ENCODE data around the gene PTPRU. TPM values are rescaled to one million over a fixed set of nuclear protein-coding genes. Genes with fewer than 3 reads are reported as not detected.

The PTPRU gene
- polyA plus RNA-seq, 1 of the 3 experiments (the other 2 are of a cell fraction), result 3.5 TPM

DNA sequence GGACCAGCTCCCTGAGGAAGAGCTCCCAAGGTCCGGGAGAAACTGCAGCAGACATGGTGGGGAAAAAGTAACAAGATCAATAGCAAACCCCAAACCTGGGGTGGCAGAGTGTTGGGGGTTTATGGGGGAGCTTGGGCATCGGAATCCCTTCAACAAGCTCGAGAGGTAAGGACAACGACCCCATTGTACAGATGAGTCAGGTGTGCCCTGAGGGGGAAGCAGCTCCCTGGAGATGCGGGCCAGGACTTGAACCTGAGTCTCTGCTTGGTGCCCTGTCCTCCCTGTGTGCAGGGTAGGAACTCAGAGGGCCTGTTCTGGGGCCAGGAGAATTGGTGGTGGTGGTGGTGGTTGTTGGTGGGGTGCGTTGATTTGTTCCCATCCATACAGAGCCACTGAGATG, 125.4 kb downstream of the PTPRU start:
- Histone ChIP-seq H3K9me2 (no peaks in the 10 kb centered on the region), H3K9me3 (no peaks in the 10 kb centered on the region), H3F3A (replicated peaks; ENCODE audit: insufficient read depth) (no peaks in the 10 kb centered on the region), H3K27me3 (ENCODE audit: insufficient read depth) (no peaks in the 10 kb centered on the region), H3K4me3 (ENCODE audit: low read depth in 2 of 2, low read length in 1 of 2) (no peak overlapping the region), H2AFZ (ENCODE audit: low read depth) (no peak overlapping the region), H4K20me1 (ENCODE audit: insufficient read depth) (no peaks in the 10 kb centered on the region), H3K36me3 (replicated peaks in 1 of 2; ENCODE audit: control insufficient read depth in 1 of 2, insufficient read depth in 2 of 2, low read length in 1 of 2) (no peaks in the 10 kb centered on the region), H3K4me2 (no peak overlapping the region), H3K9ac (no peak overlapping the region), H3K27ac (ENCODE audit: low read depth in 2 of 2, low read length in 1 of 2) (no peak overlapping the region), H3K79me2 (ENCODE audit: insufficient read depth) (no peaks in the 10 kb centered on the region), H3K4me1 (ENCODE audit: control insufficient read depth in 1 of 2, insufficient read depth in 2 of 2, low read depth in 1 of 2, low read length in 1 of 2) (no peaks in the 10 kb centered on the region)
- POLR2A ChIA-PET, result no interaction called here
- WGBS (ENCODE audit: low lambda C conversion rate), result 22% methylated on average over 6 of the region's 6 CpGs
- CTCF ChIA-PET, result interaction anchor here (1.5 to 1.8 kb wide), 2 partner anchors 34 to 725 kb away, joined by 4 to 6 read pairs; no protein-coding TSS in a partner anchor
- DNase-seq, result no peak
- TF ChIP-seq, protein P1, sequence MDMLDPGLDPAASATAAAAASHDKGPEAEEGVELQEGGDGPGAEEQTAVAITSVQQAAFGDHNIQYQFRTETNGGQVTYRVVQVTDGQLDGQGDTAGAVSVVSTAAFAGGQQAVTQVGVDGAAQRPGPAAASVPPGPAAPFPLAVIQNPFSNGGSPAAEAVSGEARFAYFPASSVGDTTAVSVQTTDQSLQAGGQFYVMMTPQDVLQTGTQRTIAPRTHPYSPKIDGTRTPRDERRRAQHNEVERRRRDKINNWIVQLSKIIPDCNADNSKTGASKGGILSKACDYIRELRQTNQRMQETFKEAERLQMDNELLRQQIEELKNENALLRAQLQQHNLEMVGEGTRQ (IDR thresholded peaks at IDR 0.05; ENCODE audit: borderline replicate concordance, low read depth, low read length), result no peak

GRCh38 chr1:29362116-29362515, 125.8 kb downstream of the PTPRU start:
- TF ChIP-seq GABPA (IDR thresholded peaks at IDR 0.05; ENCODE audit: low read depth), result no peak
- TF ChIP-seq, protein P2, sequence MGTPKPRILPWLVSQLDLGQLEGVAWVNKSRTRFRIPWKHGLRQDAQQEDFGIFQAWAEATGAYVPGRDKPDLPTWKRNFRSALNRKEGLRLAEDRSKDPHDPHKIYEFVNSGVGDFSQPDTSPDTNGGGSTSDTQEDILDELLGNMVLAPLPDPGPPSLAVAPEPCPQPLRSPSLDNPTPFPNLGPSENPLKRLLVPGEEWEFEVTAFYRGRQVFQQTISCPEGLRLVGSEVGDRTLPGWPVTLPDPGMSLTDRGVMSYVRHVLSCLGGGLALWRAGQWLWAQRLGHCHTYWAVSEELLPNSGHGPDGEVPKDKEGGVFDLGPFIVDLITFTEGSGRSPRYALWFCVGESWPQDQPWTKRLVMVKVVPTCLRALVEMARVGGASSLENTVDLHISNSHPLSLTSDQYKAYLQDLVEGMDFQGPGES (IDR thresholded peaks at IDR 0.05; ENCODE audit: low read depth, low read length), result no peak
- no peak for TF ChIP-seq TEAD4 (IDR thresholded peaks at IDR 0.05; ENCODE audit: borderline replicate concordance, insufficient read depth)
- TF ChIP-seq, protein P1 (IDR thresholded peaks at IDR 0.05; ENCODE audit: borderline replicate concordance, low read depth, low read length), result no peak
- TF ChIP-seq RXRA (IDR thresholded peaks at IDR 0.05; ENCODE audit: borderline replicate concordance, low read depth), result no peak
- no peak for TF ChIP-seq TCF12 (IDR thresholded peaks at IDR 0.05)
- TF ChIP-seq EP300 (IDR thresholded peaks at IDR 0.05; ENCODE audit: borderline replicate concordance in 1 of 2, low read depth in 1 of 2, low read length in 1 of 2), result no peak
- no peak for TF ChIP-seq REST (IDR thresholded peaks at IDR 0.05; ENCODE audit: low read depth, low read length)
- no peak for TF ChIP-seq RFX5 (IDR thresholded peaks at IDR 0.05; ENCODE audit: low read length)
- TF ChIP-seq RCOR1 (IDR thresholded peaks at IDR 0.05; ENCODE audit: low read length), result no peak
- no peak for TF ChIP-seq SMC3 (IDR thresholded peaks at IDR 0.05; ENCODE audit: low read depth, low read length)
- no peak for TF ChIP-seq ZBTB33 (IDR thresholded peaks at IDR 0.05; ENCODE audit: borderline replicate concordance, low read depth)
- TF ChIP-seq MEF2A (IDR thresholded peaks at IDR 0.05; ENCODE audit: borderline replicate concordance, low read depth), result no peak
- TF ChIP-seq, protein P3, sequence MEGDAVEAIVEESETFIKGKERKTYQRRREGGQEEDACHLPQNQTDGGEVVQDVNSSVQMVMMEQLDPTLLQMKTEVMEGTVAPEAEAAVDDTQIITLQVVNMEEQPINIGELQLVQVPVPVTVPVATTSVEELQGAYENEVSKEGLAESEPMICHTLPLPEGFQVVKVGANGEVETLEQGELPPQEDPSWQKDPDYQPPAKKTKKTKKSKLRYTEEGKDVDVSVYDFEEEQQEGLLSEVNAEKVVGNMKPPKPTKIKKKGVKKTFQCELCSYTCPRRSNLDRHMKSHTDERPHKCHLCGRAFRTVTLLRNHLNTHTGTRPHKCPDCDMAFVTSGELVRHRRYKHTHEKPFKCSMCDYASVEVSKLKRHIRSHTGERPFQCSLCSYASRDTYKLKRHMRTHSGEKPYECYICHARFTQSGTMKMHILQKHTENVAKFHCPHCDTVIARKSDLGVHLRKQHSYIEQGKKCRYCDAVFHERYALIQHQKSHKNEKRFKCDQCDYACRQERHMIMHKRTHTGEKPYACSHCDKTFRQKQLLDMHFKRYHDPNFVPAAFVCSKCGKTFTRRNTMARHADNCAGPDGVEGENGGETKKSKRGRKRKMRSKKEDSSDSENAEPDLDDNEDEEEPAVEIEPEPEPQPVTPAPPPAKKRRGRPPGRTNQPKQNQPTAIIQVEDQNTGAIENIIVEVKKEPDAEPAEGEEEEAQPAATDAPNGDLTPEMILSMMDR (IDR thresholded peaks at IDR 0.05), result no peak
- TF ChIP-seq FOSL2 (IDR thresholded peaks at IDR 0.05; ENCODE audit: borderline replicate concordance, low read depth), result no peak
- no peak for TF ChIP-seq POLR2AphosphoS5 (IDR thresholded peaks at IDR 0.05; ENCODE audit: low read depth, low read length)
- Histone ChIP-seq H3K36me3 (replicated peaks in 1 of 2; ENCODE audit: control insufficient read depth in 1 of 2, insufficient read depth in 2 of 2, low read length in 1 of 2) (no peaks in the 10 kb centered on the region), H3F3A (replicated peaks; ENCODE audit: insufficient read depth) (no peaks in the 10 kb centered on the region), H3K4me1 (ENCODE audit: control insufficient read depth in 1 of 2, insufficient read depth in 2 of 2, low read depth in 1 of 2, low read length in 1 of 2) (no peaks in the 10 kb centered on the region), H3K27ac (ENCODE audit: low read depth in 2 of 2, low read length in 1 of 2) (no peak overlapping the region), H3K4me2 (no peak overlapping the region), H3K9me2 (no peaks in the 10 kb centered on the region), H3K9me3 (no peaks in the 10 kb centered on the region), H3K4me3 (ENCODE audit: low read depth in 2 of 2, low read length in 1 of 2) (no peak overlapping the region), H2AFZ (ENCODE audit: low read depth) (no peak overlapping the region), H4K20me1 (ENCODE audit: insufficient read depth) (no peaks in the 10 kb centered on the region), H3K79me2 (ENCODE audit: insufficient read depth) (no peaks in the 10 kb centered on the region), H3K27me3 (ENCODE audit: insufficient read depth) (no peaks in the 10 kb centered on the region), H3K9ac (no peak overlapping the region)
- ChIA-PET CTCF (interaction anchor here (1.5 to 1.8 kb wide), 2 partner anchors 34 to 725 kb away, joined by 4 to 6 read pairs; no protein-coding TSS in a partner anchor), POLR2A (no interaction called here)
- WGBS (ENCODE audit: low lambda C conversion rate), result 42% methylated on average over 6 of the region's 10 CpGs
- DNase-seq, result no peak

Measured in SK-N-SH (cell line).